K562 (cell line): Measurements from ENCODE around the gene TPK1. TPM values are rescaled to one million over a fixed set of nuclear protein-coding genes. Genes with fewer than 3 reads are reported as not detected.

Source experiments
- ATAC-seq: fragments of 200-7000 bp; cut with Tn5 transposase; 3 replicates; pipeline ENCODE4 v1.9.1; 2020; ENCODE audit warnings: moderate library complexity
- BruUV-seq: library from RNA; stranded (reverse); fragments of 400-500 nt; replicated peaks from 2 replicates; lab custom pipeline; 2021; lab: Mats Ljungman, UMichigan
- CTCF ChIA-PET: fragments of 300-600 bp; formaldehyde crosslinking; extraction: SDS; loops from one replicate; lab custom pipeline; 2021; ENCODE audit warnings: low intra/inter-chr PET ratio; lab: Yijun Ruan, JAX
- POLR2A ChIA-PET: fragments of 300-600, 350-650 bp; sonication (Branson Sonifier 250); formaldehyde crosslinking; extraction: SDS; loops from one replicate; lab custom pipeline; 2021; ENCODE audit warnings: antibody characterized with exemption, inconsistent platforms; lab: Yijun Ruan, JAX
- DNase-seq, 4 experiments: peaks; one replicate each; pipeline versions ENCODE4 v3.0.0 to v3.0.0-alpha.2; 2011 to 2018; ENCODE audit warnings: low spot score in 3 of 4, mixed read lengths in 3 of 4; ENCODE audit errors: extremely low read depth in 1 of 4
- FAIRE-seq: peaks from 2 replicates; lab custom pipeline; 2011; peaks lifted over from hg19 to GRCh38; lab: Jason Lieb, UNC
- H2AFZ ChIP-seq: 2 replicates; pipeline ENCODE4 v1.6.0; 2011; ENCODE audit warnings: low read depth, low read length, control low read depth, inconsistent platforms
- H3K27ac ChIP-seq: fragments of 200-600 bp; 3 replicates; pipeline ENCODE4 v1.8.0; 2011; ENCODE audit warnings: low read depth, mild to moderate bottlenecking, control low read depth, inconsistent platforms, low read length, moderate library complexity, mixed read lengths; ENCODE audit errors: extremely low read depth
- H3K27me3 ChIP-seq, 2 experiments: fragments of 300-600 bp in 1 of 2; 2 replicates in 1 of 2; 3 replicates in 1 of 2; pipeline versions ENCODE4 v1.6.0 to v1.8.0; 2011; ENCODE audit warnings: inconsistent platforms in 2 of 2, low read length in 2 of 2, mild to moderate bottlenecking in 1 of 2, mixed read lengths in 1 of 2, moderate library complexity in 1 of 2; ENCODE audit not compliant: control insufficient read depth in 2 of 2, insufficient read depth in 2 of 2
- H3K36me3 ChIP-seq: fragments of 300-600 bp; 3 replicates; pipeline ENCODE4 v1.8.0; 2011; ENCODE audit warnings: mild to moderate bottlenecking, low read length, inconsistent platforms; ENCODE audit not compliant: control insufficient read depth, insufficient read depth
- H3K4me1 ChIP-seq, 2 experiments: fragments of 200-600 bp in 1 of 2; replicated peaks in 1 of 2; 2 replicates in 1 of 2; 3 replicates in 1 of 2; pipeline versions ENCODE4 v1.5.1 to v1.8.0; 2011; ENCODE audit warnings: inconsistent platforms in 2 of 2, low read length in 2 of 2, mild to moderate bottlenecking in 1 of 2, mixed read lengths in 1 of 2, moderate library complexity in 1 of 2; ENCODE audit not compliant: control insufficient read depth in 2 of 2, insufficient read depth in 2 of 2
- H3K4me2 ChIP-seq: 2 replicates; pipeline ENCODE4 v1.6.1; 2011; ENCODE audit warnings: low read length, control low read depth, inconsistent platforms, mixed read lengths; ENCODE audit not compliant: insufficient read depth
- H3K4me3 ChIP-seq: fragments of 200-600 bp; sonication (generic), shearing (Covaris generic); 2 replicates; pipeline ENCODE4 v1.5.1; 2016; ENCODE audit warnings: control low read depth, inconsistent platforms
- H3K79me2 ChIP-seq: fragments of 200-600 bp; 3 replicates; pipeline ENCODE4 v1.8.0; 2011; ENCODE audit warnings: low read length, inconsistent platforms; ENCODE audit not compliant: control insufficient read depth, insufficient read depth
- H3K9ac ChIP-seq, 2 experiments: 2 replicates each; pipeline versions ENCODE4 v1.6.0 to v1.6.1; 2011; ENCODE audit warnings: low read depth in 2 of 2, low read length in 2 of 2, control low read depth in 1 of 2, inconsistent platforms in 1 of 2, mild to moderate bottlenecking in 1 of 2, mixed read lengths in 1 of 2; ENCODE audit not compliant: insufficient read depth in 1 of 2
- H3K9me1 ChIP-seq: one replicate; pipeline ENCODE4 v1.6.0; 2011; ENCODE audit warnings: inconsistent platforms, mild to moderate bottlenecking, low read length, moderate library complexity; ENCODE audit not compliant: control insufficient read depth, insufficient read depth
- H3K9me3 ChIP-seq: replicated peaks from 2 replicates; pipeline ENCODE4 v1.5.1; 2011; ENCODE audit warnings: low read depth, low read length, inconsistent platforms; ENCODE audit not compliant: control insufficient read depth, insufficient read depth
- H4K20me1 ChIP-seq: replicated peaks from 2 replicates; pipeline ENCODE4 v1.6.1; 2011; ENCODE audit warnings: low read length, inconsistent platforms, mixed read lengths; ENCODE audit not compliant: control insufficient read depth, insufficient read depth
- GATAD2B ChIP-seq: fragments of 450-650 bp; IDR thresholded peaks from 2 replicates; pipeline ENCODE4 v1.6.1; 2017; ENCODE audit warnings: mild to moderate bottlenecking, borderline replicate concordance
- HNRNPL ChIP-seq: fragments of 200-400 bp; formaldehyde crosslinking; IDR thresholded peaks from 2 replicates; pipeline ENCODE4 v1.6.1; 2017; ENCODE audit warnings: low read depth, mild to moderate bottlenecking, low read length
- PBX2 ChIP-seq, 2 experiments: IDR thresholded peaks in 1 of 2; conservative IDR thresholded peaks in 1 of 2; 2 replicates each; pipeline ENCODE4 v1.6.1; 2016; ENCODE audit warnings: low read depth in 2 of 2, mild to moderate bottlenecking in 1 of 2, missing compliant biosample characterization in 1 of 2, missing genetic modification characterization in 1 of 2, moderate library complexity in 1 of 2
- PHB ChIP-seq: fragments of 250-450 bp; sonication (Bioruptor Pico); IDR thresholded peaks from 2 replicates; pipeline ENCODE4 v1.5.0; 2021
- RBBP5 ChIP-seq: fragments of 200-600 bp; sonication (generic); IDR thresholded peaks from 2 replicates; pipeline ENCODE4 v1.6.1; 2012; ENCODE audit warnings: borderline replicate concordance, mild to moderate bottlenecking, low read length, control low read depth, inconsistent platforms; ENCODE audit not compliant: insufficient read depth, poor library complexity, severe bottlenecking
- SIRT6 ChIP-seq: IDR thresholded peaks from one replicate; pipeline ENCODE4 v1.6.1; 2012; ENCODE audit warnings: low read depth, mild to moderate bottlenecking, control low read depth, inconsistent platforms, low read length, moderate library complexity
- SRSF3 ChIP-seq: fragments of 200-400 bp; formaldehyde crosslinking; IDR thresholded peaks from 2 replicates; pipeline ENCODE4 v1.6.1; 2016; ENCODE audit warnings: mild to moderate bottlenecking, low read length, moderate library complexity; ENCODE audit not compliant: insufficient read depth
- TFAM ChIP-seq: fragments of 250-450 bp; sonication (Bioruptor Pico); conservative IDR thresholded peaks from 2 replicates; pipeline ENCODE4 v1.5.0; 2021; ENCODE audit warnings: mild to moderate bottlenecking, moderate library complexity
- WGBS: fragments of 100-300 bp; shearing (Covaris generic); methylation state at CpG from one replicate; pipeline ENCODE4 v1.1.6; 2016; ENCODE audit warnings: low coverage, mixed read lengths; ENCODE audit not compliant: insufficient coverage; ENCODE audit errors: missing lambda C conversion rate; 5-methylcytosine and 5-hydroxymethylcytosine counted together
- in situ Hi-C: fragments of 300-500 bp; cut with MboI; formaldehyde crosslinking; loops from 4 replicates; pipeline ENCODE4 v1.15.0; 2018; ENCODE audit warnings: inconsistent platforms, mixed read lengths
- intact Hi-C: fragments of 100-400 bp; cut with micrococcal nuclease; formaldehyde crosslinking; loops from 2 replicates; pipeline ENCODE4 v1.14.2; 2022
- polyA plus RNA-seq, 8 experiments: library from polyadenylated mRNA; depleted of rRNA in 4 of 8; stranded (reverse) in 5 of 8; unstranded in 3 of 8; fragments of >200 nt; fragmentation: Nextera tagmentation in 2 of 8; fragmentation: Illumina TruSeq in 1 of 8; extraction: Ambion mirVana in 2 of 8; extraction: Trizol in 1 of 8; gene quantifications; 2 replicates each; pipeline versions ENCODE4 v1.2.1 to v1.2.3, GENCODE V29; 2011 to 2014; ENCODE audit warnings: inconsistent platforms in 1 of 8, missing spikeins in 1 of 8
- total RNA-seq, 7 experiments: library from RNA; depleted of rRNA in 6 of 7; stranded (reverse); fragments of >200 nt in 6 of 7; fragmentation: Illumina TruSeq in 2 of 7; extraction: Trizol in 2 of 7; gene quantifications; 2 replicates each; pipeline versions ENCODE4 v1.2.1 to v1.2.3, GENCODE V29; 2011 to 2021; ENCODE audit warnings: low replicate concordance in 1 of 7

TPK1 gene
- total and polyA plus RNA-seq, 9 of the 15 experiments (the other 6 are each of a cell fraction or from before 2014, with no cell fraction given), result 5.1 to 16.2 (median 9.2) TPM

- H3K27me3 ChIP-seq, result no peaks in the 10 kb centered on the region
- POLR2A ChIA-PET, result no interaction called here
- H3K9me1 ChIP-seq, result no peaks in the 10 kb centered on the region
- ATAC-seq (no peak), FAIRE-seq (no peak), DNase-seq (no peak)
- H3K4me1 ChIP-seq, result no peaks in the 10 kb centered on the region
- CTCF ChIA-PET, result no interaction called here
- in situ Hi-C loops (no loop called here), intact Hi-C loops (no loop called here)
- no peak overlapping the region for H2AFZ ChIP-seq
- 0% methylated on average over 3 of the region's 3 CpGs for WGBS
- no peak overlapping the region for H3K4me2 ChIP-seq
- no peak overlapping the region for H3K9ac ChIP-seq
- no peak for TF ChIP-seq GATAD2B
- no peak for TF ChIP-seq SRSF3
- no peak for TF ChIP-seq SIRT6
- TF ChIP-seq PHB (CRISPR knock-in tag), result no peak
- no peak for TF ChIP-seq TFAM (CRISPR knock-in tag)
- no peak for TF ChIP-seq HNRNPL
- TF ChIP-seq RBBP5, result no peak
- TF ChIP-seq PBX2 (CRISPR knock-in tag; IDR thresholded peaks at IDR 0.05; ENCODE audit: low read depth), result no peak
- TF ChIP-seq PBX2 (tag; conservative IDR thresholded peaks at IDR 0.05; ENCODE audit: low read depth), result no peak
- no peaks in the 10 kb centered on the region for H3K36me3 ChIP-seq
- H3K4me3 ChIP-seq, result no peak overlapping the region
- 0 out of 2 replicates have a peak, but pooled peaks cover under 1% of the 10 kb centered on the region for H3K9me3 ChIP-seq
- no peak overlapping the region for H3K27ac ChIP-seq
- no peaks in the 10 kb centered on the region for H3K79me2 ChIP-seq
- no peaks in the 10 kb centered on the region for H4K20me1 ChIP-seq
- no TSS peak for BruUV-seq
Measured at GRCh38 chr7:144523621-144524020, 312.2 kb downstream of the TPK1 start.
